NT2/D1 (cell line): ENCODE results near the gene OVOL3.

Experiments used
- DNase-seq: peaks from one replicate; pipeline ENCODE4 v3.0.0-alpha.2; 2011; ENCODE audit warnings: low read depth, low spot score
- H3K27me3 ChIP-seq: 2 replicates; pipeline ENCODE4 v1.6.0; 2011; ENCODE audit warnings: mild to moderate bottlenecking; ENCODE audit not compliant: insufficient read length, insufficient read depth
- H3K36me3 ChIP-seq: 2 replicates; pipeline ENCODE4 v1.6.1; 2011; ENCODE audit warnings: mild to moderate bottlenecking, low read length, mixed read lengths; ENCODE audit not compliant: insufficient read depth, insufficient read length
- H3K4me1 ChIP-seq: 2 replicates; pipeline ENCODE4 v1.5.1; 2011; ENCODE audit not compliant: insufficient read depth, insufficient read length
- H3K4me3 ChIP-seq: 2 replicates; pipeline ENCODE4 v1.5.1; 2011; ENCODE audit warnings: low read depth; ENCODE audit not compliant: insufficient read length
- H3K9ac ChIP-seq: 2 replicates; pipeline ENCODE4 v1.6.0; 2011; ENCODE audit warnings: low read depth; ENCODE audit not compliant: insufficient read length
- H3K9me3 ChIP-seq: 2 replicates; pipeline ENCODE4 v1.5.1; 2011; ENCODE audit warnings: mild to moderate bottlenecking, low read length; ENCODE audit not compliant: insufficient read depth
- SUZ12 ChIP-seq: IDR thresholded peaks from 2 replicates; pipeline ENCODE4 v1.6.1; 2011; ENCODE audit not compliant: insufficient read length, insufficient read depth; ENCODE audit errors: extremely low read depth
- YY1 ChIP-seq: IDR thresholded peaks from 2 replicates; pipeline ENCODE4 v1.6.1; 2011; ENCODE audit not compliant: insufficient read length, insufficient read depth
- ZNF274 ChIP-seq: IDR thresholded peaks from 2 replicates; pipeline ENCODE4 v1.6.1; 2011; ENCODE audit warnings: mild to moderate bottlenecking, low read depth, low read length

Gene OVOL3

DNA sequence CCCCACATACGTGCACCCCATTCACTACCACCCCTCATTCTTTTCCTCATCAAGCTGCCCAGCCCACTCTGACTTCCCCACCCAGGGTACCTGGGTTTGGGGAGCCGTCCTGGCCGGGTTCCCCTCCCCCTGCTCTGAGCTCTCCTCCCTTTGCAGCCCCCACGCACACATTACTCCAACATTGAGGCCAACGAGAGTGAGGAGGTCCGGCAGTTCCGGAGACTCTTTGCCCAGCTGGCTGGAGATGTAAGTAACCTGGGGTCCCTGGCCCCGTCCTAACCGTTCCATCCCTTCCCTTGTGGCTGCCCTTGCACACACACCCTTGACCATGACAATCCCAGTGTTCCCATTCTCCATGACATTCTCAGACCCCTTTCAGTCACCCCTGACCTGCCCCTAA is 31.6 kb downstream of the OVOL3 start:
- no peak overlapping the region for H3K9ac ChIP-seq
- H3K36me3 ChIP-seq = peaks cover 53% of the 10 kb centered on the region
- no peak for DNase-seq
- no peaks in the 10 kb centered on the region for H3K27me3 ChIP-seq
- no peaks in the 10 kb centered on the region for H3K9me3 ChIP-seq
- no peak for TF ChIP-seq YY1
- TF ChIP-seq SUZ12 = no peak
- TF ChIP-seq ZNF274 = no peak
- H3K4me3 ChIP-seq = no peak overlapping the region
- no peaks in the 10 kb centered on the region for H3K4me1 ChIP-seq

DNA sequence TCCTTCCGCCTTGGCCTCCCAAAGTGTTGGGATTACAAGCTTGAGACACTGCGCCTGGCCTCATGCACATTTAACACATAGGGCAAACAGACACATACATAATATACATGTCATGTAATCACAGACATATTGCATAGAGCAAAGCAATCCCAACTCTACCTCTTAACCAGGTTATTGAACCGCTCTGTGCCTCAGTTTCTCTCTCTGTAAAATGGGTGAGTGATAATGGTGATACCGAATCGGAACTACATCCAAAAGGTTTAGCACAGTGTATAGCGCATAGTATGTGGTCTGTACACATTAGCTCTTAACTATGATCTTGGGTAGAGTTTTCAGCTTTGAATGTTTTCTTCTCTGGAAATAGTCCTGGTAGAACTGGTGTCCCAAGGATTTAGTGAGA is 33.7 kb downstream of the OVOL3 start:
- Histone ChIP-seq H3K9ac (no peak overlapping the region), H3K27me3 (no peaks in the 10 kb centered on the region), H3K36me3 (peaks cover 68% of the 10 kb centered on the region), H3K9me3 (no peaks in the 10 kb centered on the region), H3K4me1 (peaks cover 2% of the 10 kb centered on the region), H3K4me3 (no peak overlapping the region)
- no peak for TF ChIP-seq ZNF274
- no peak for DNase-seq

DNA sequence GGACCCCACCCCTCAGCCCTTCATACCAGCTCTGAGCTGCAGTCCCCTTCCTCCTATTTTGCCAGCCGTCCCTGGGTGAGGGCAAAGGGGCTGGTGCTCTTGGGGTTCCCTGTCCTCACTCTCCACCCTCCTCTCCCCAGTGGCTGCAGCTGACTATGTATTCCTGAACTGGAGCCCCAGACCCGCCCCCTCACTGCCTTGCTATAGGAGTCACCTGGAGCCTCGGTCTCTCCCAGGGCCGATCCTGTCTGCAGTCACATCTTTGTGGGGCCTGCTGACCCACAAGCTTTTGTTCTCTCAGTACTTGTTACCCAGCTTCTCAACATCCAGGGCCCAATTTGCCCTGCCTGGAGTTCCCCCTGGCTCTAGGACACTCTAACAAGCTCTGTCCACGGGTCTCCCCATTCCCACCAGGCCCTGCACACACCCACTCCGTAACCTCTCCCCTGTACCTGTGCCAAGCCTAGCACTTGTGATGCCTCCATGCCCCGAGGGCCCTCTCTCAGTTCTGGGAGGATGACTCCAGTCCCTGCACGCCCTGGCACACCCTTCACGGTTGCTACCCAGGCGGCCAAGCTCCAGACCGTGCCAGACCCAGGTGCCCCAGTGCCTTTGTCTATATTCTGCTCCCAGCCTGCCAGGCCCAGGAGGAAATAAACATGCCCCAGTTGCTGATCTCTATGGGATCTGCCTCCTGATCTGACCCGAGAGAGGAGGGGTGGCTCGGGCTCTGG is 38.9 kb downstream of the OVOL3 start:
- Histone ChIP-seq H3K9ac (no peak overlapping the region), H3K27me3 (no peaks in the 10 kb centered on the region), H3K36me3 (peaks cover 63% of the 10 kb centered on the region), H3K4me1 (peaks cover 9% of the 10 kb centered on the region), H3K4me3 (no peak overlapping the region), H3K9me3 (no peaks in the 10 kb centered on the region)
- no peak for DNase-seq
- TF ChIP-seq SUZ12 = no peak
- no peak for TF ChIP-seq ZNF274

DNA sequence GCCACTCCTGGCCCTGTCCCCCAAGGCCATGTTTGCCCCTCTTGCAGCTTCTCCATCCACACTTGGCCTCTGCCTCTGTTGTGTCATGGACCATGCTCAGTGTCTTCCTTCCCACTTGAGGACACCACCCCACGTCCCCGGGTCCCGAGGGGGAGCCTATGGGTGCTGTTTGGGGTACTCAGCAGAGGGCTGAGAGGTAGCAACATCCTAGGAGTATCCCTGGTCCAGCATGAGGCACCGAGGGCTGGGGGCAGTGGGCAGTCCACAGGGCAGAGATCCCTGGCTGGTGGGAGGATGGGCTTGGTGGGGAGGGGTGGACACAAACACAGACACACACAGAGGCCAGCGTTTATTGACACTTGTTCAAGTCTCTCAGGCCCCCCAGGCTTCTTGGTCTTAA is 39.6 kb downstream of the OVOL3 start:
- peaks cover 56% of the 10 kb centered on the region for H3K36me3 ChIP-seq
- no peaks in the 10 kb centered on the region for H3K9me3 ChIP-seq
- DNase-seq = no peak
- H3K9ac ChIP-seq = no peak overlapping the region
- no peak overlapping the region for H3K4me3 ChIP-seq
- no peaks in the 10 kb centered on the region for H3K27me3 ChIP-seq
- peaks cover 9% of the 10 kb centered on the region for H3K4me1 ChIP-seq
- no peak for TF ChIP-seq ZNF274
- no peak for TF ChIP-seq SUZ12
- TF ChIP-seq YY1 = no peak

DNA sequence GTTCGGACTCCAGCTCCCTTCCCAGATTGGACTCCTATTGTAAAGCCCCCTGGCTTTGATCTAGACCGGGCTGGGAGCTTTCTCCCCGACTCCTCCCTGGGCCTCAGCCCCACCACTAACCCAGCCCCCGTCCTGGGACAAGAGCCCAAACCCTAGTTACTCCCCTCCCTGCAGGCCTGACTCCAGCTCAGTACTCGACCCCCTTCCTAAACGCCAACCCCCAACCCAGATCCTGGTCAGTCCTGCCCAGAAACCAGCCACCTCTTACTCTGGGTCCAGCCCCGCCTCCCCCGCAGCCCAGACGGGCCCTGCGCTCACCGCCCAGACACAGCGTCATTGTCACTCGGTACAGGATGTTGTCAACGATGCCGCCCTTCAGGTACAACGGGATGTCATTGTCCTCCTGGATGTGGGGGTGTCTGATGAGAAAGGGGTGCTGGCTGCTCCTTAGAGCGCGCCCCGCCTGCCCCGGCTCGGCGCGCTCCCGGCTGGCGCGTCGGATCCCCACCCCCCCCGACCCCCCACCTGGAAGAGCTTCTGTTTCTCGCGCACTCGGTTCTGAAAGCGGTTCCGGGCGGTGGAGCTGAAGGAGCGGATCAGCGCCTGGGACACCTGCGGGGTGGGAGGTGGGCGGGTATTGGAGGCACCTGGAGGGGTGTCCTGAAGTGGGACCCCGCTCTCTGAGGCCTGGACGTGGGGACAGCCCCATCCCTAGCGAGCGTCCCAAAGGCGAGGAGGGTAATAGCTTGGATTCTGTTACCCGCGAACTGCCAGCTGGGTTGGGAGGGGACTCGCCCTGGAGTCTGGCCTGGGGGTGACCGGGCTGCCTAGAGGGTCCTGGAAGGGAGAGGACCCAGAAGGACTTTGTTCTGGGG is 40.4 kb downstream of the OVOL3 start:
- no peak for TF ChIP-seq YY1
- no peak for TF ChIP-seq SUZ12
- TF ChIP-seq ZNF274 = no peak
- Histone ChIP-seq H3K4me3 (no peak overlapping the region), H3K27me3 (no peaks in the 10 kb centered on the region), H3K4me1 (peaks cover 9% of the 10 kb centered on the region), H3K9ac (no peak overlapping the region), H3K36me3 (peaks cover 48% of the 10 kb centered on the region), H3K9me3 (no peaks in the 10 kb centered on the region)
- DNase-seq = no peak

DNA sequence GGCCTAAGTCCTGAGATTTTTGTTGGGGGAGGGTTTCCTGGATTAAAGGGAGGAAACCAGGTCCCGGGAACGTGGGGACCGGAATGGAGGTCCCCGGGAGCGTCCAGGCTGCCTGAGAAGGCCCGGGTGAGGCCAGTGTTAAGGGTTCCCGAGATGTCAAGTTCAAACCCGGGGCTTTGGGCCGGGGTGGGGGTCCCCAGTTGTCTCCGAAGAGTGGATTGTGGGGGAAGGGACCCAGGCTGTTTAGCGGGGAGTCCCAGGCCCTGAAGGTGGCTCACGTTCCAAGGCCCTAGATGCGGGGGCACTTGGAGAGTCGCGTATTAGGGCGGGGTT is 41.0 kb downstream of the OVOL3 start:
- no peak for DNase-seq
- H3K27me3 ChIP-seq = no peaks in the 10 kb centered on the region
- H3K9ac ChIP-seq = no peak overlapping the region
- TF ChIP-seq YY1 (no peak), SUZ12 (no peak)
- H3K9me3 ChIP-seq = no peaks in the 10 kb centered on the region
- H3K4me3 ChIP-seq = no peak overlapping the region
- peaks cover 42% of the 10 kb centered on the region for H3K36me3 ChIP-seq
- H3K4me1 ChIP-seq = peaks cover 9% of the 10 kb centered on the region

DNA sequence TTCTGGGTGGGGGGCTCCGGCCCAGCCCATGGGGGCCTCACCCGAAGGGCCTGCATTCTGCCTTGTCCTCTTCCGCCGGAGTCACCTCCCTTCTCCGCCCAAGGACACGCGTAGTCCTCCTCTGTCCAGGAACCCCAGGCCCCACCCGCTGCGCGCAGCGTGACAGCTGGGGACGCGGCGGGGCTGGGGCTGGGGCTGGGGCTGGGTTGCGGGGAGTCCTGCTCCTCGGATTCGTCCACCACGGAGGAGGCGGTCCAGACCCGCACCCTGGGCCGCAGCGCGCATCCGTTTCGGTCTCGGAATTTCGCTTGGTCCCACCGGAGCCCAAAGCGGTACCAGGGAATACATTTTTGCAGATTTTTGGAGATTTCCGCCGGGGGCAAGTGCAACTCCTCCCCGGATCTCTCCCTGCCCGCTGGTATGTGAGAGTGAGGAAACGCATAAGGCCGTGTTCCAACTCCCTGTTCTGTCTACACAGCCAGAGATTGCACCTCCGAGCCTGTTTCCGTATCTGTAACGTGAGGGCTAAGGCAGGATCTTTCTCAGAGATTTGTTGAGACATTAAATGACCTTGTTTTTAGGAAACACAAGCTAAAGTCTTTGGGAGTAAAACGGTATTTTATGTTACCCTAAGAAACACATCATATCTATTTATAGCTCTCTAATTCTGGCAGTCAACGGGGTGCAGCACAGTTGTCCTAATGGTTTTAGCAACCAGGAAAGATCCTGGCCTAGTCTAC is 41.6 kb downstream of the OVOL3 start, which contains the start of gene COX7A1:
COX7A1 (minus strand) TSS at position 96 of the 740 bp plus-strand sequence; CDS start at position 56, 40 bp downstream.
- DNase-seq = no peak
- no peak within 1 kb of the TSS for H3K4me3 ChIP-seq
- H3K9me3 ChIP-seq = no peaks in the 10 kb centered on the region
- H3K9ac ChIP-seq = no peak within 1 kb of the TSS
- TF ChIP-seq SUZ12 = no peak
- no peak for TF ChIP-seq ZNF274
- TF ChIP-seq YY1 = no peak
- peaks cover 9% of the 10 kb centered on the region for H3K4me1 ChIP-seq
- no peaks in the 10 kb centered on the region for H3K27me3 ChIP-seq
- H3K36me3 ChIP-seq = peaks cover 38% of the 10 kb centered on the region
